Measurements from ENCODE around the gene SLAMF1. TPM values are rescaled to one million over a fixed set of nuclear protein-coding genes. Genes with fewer than 3 reads are reported as not detected.
"Not testable (repeated sequence)": the region's sequence is repeated elsewhere in the genome, so short reads cannot be mapped to it uniquely, and the experiment has no call there.

SLAMF1 gene
- total and polyA plus RNA-seq, 12 donors, result 0.07 to 1.6 (median 0.26) TPM; not detected in 2

GRCh38 chr1:160630523-160631451 lies 16.1 kb downstream of the SLAMF1 start:
- no peaks in the 10 kb centered on the region for H3K36me3 ChIP-seq (replicated peaks in 1 of 2)
- intact Hi-C loops (cut with DNase I), result no loop called here
- no peaks in the 10 kb centered on the region for H3K27me3 ChIP-seq
- no peak overlapping the region for H3K27ac ChIP-seq
- peaks cover 0 to 4% of the 10 kb centered on the region in 2 donors for H3K4me1 ChIP-seq (replicated peaks in 1 of 2)
- H3K9me3 ChIP-seq (replicated peaks in 1 of 3), result no peaks in the 10 kb centered on the region
- 61 to 69% (median 64%) methylated on average over 9 of the region's 9 CpGs for WGBS, 4 donors
- H3K4me3 ChIP-seq, result no peak overlapping the region
- DNase-seq, result no peak
- no peak for TF ChIP-seq POLR2A (IDR thresholded peaks at IDR 0.05)
- no peak for TF ChIP-seq CTCF (IDR thresholded peaks at IDR 0.05)

- 56 to 71% (median 61%) methylated on average over 18 to 19 of the region's 19 CpGs for WGBS, 4 donors
- H3K4me3 ChIP-seq, result no peak overlapping the region
- no peak overlapping the region for H3K27ac ChIP-seq
- intact Hi-C loops (cut with DNase I), result no loop called here
- DNase-seq, result peak in 6 of 7 donors; percentile 32 to 71 (median 56)
- peaks cover 0 to 4% of the 10 kb centered on the region in 2 donors for H3K4me1 ChIP-seq (replicated peaks in 1 of 2)
- H3K36me3 ChIP-seq (replicated peaks in 1 of 2), result no peaks in the 10 kb centered on the region
- H3K27me3 ChIP-seq, result no peaks in the 10 kb centered on the region
- H3K9me3 ChIP-seq (replicated peaks in 1 of 3), result no peaks in the 10 kb centered on the region
- TF ChIP-seq CTCF (IDR thresholded peaks at IDR 0.05) (no peak), POLR2A (IDR thresholded peaks at IDR 0.05) (no peak)
These were observed 17.3 kb downstream of the SLAMF1 start for GRCh38 chr1:160629286-160630210.

- intact Hi-C loops (cut with DNase I), result no loop called here
- H3K36me3 ChIP-seq (replicated peaks in 1 of 2), result no peaks in the 10 kb centered on the region
- no peak for TF ChIP-seq CTCF (IDR thresholded peaks at IDR 0.05)
- no peak for TF ChIP-seq POLR2A (IDR thresholded peaks at IDR 0.05)
- H3K27me3 ChIP-seq, result no peaks in the 10 kb centered on the region
- no peak overlapping the region for H3K27ac ChIP-seq
- DNase-seq, result no peak
- peaks cover 0 to 4% of the 10 kb centered on the region in 2 donors for H3K4me1 ChIP-seq (replicated peaks in 1 of 2)
- H3K9me3 ChIP-seq (replicated peaks in 1 of 3), result no peaks in the 10 kb centered on the region
- H3K4me3 ChIP-seq, result no peak overlapping the region
- 69 to 75% (median 72%) methylated on average over 8 of the region's 8 CpGs for WGBS, 4 donors
These were observed 18.0 kb downstream of the SLAMF1 start for GRCh38 chr1:160628799-160629263.

- intact Hi-C loops (cut with DNase I); H3K36me3 ChIP-seq (replicated peaks in 1 of 2); H3K27me3 ChIP-seq; H3K4me1 ChIP-seq (replicated peaks in 1 of 2); DNase-seq; H3K27ac ChIP-seq; H3K9me3 ChIP-seq (replicated peaks in 1 of 3); H3K4me3 ChIP-seq: not testable (repeated sequence)
- WGBS, 4 donors, result 83 to 88% (median 87%) methylated on average over 4 of the region's 4 CpGs
These were observed 19.1 kb downstream of the SLAMF1 start for GRCh38 chr1:160627677-160628289.

Measured in adrenal gland (tissue), 12 donors.